ENCODE measurements around the gene NEMF. TPM values are rescaled to one million over a fixed set of nuclear protein-coding genes. Genes with fewer than 3 reads are reported as not detected.

Gene NEMF, protein sequence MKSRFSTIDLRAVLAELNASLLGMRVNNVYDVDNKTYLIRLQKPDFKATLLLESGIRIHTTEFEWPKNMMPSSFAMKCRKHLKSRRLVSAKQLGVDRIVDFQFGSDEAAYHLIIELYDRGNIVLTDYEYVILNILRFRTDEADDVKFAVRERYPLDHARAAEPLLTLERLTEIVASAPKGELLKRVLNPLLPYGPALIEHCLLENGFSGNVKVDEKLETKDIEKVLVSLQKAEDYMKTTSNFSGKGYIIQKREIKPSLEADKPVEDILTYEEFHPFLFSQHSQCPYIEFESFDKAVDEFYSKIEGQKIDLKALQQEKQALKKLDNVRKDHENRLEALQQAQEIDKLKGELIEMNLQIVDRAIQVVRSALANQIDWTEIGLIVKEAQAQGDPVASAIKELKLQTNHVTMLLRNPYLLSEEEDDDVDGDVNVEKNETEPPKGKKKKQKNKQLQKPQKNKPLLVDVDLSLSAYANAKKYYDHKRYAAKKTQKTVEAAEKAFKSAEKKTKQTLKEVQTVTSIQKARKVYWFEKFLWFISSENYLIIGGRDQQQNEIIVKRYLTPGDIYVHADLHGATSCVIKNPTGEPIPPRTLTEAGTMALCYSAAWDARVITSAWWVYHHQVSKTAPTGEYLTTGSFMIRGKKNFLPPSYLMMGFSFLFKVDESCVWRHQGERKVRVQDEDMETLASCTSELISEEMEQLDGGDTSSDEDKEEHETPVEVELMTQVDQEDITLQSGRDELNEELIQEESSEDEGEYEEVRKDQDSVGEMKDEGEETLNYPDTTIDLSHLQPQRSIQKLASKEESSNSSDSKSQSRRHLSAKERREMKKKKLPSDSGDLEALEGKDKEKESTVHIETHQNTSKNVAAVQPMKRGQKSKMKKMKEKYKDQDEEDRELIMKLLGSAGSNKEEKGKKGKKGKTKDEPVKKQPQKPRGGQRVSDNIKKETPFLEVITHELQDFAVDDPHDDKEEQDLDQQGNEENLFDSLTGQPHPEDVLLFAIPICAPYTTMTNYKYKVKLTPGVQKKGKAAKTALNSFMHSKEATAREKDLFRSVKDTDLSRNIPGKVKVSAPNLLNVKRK
- 12.2 and 19.7 TPM in 2 replicates for total RNA-seq

DNA sequence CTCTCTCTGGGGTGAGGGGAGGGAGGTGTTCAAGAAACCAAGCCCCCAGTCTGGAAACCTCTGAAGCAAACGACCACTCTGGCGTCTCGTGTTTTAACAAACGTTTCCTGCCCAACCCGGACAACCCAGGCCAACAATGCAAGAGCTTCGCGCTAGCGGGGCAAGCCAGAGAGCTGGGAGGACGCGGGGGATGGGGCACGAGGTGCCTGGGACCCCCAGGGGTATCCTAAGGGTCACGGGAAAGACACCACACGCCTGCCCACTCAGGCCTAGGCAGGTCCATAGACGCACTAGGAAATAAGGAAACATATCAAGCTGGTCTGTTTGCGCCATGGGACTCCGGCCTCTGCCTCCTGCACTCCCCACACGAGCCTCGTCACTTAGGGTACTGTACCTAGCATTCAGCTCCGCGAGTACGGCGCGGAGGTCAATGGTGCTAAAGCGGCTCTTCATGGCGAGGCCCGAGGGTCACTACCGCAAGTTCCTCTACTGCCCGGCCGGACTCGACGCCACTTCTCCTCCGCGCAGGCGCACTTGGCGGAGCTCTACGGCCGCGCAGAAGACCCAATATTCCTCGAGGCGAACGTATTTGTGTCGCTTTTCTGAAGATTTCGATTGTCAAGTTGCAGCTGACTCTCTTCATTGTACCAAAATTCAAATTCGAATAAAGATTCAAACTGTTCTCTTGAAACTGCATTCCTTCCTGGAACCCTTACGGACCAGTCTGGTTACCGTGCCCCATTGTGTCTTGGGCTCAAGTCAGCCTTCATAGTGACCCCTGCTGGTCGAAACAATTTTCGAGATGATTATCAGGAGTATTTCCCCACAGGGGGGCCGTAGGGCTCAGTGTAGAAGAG is at the start of gene NEMF:
NEMF (minus strand) TSS at position 488 of the 857 bp plus-strand sequence; CDS start at position 453, 35 bp downstream.

DNA sequence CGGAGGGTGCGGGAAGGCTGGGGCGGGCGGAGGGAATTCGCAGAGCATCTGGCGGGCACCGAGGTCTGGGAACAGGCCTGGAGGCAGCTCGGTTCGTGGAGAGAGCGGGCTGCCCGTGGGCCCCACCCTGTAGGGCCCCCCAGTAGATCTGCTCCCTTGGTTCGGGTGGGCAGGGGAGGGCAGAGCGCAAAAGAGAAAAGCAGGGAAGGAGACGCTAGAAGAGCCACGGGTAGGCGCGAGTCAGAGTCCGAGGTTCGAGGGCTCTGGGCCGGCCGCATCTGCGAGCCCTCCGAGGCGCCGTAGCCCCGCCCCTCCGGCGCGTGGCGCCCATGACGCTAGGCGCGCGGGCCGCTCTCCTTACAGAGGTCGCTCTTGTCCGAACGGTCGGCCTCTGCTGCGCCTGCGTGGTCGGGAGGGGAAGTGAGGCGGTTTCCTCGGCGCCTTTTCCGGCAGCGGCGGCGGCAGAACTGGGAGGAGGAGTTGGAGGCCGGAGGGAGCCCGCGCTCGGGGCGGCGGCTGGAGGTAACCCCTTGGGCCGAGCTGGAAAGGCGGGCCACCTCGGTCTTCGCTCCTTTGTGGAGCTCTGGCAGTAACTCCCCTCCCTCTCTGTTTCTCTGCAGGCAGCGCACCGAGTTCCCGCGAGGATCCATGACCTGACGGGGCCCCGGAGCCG is 40.2 kb upstream of the NEMF start, which contains the start of gene ARF6:
ARF6 (plus strand) TSS at position 447 of the 673 bp plus-strand sequence. CDS start 655 bp downstream, outside the sequence.

DNA sequence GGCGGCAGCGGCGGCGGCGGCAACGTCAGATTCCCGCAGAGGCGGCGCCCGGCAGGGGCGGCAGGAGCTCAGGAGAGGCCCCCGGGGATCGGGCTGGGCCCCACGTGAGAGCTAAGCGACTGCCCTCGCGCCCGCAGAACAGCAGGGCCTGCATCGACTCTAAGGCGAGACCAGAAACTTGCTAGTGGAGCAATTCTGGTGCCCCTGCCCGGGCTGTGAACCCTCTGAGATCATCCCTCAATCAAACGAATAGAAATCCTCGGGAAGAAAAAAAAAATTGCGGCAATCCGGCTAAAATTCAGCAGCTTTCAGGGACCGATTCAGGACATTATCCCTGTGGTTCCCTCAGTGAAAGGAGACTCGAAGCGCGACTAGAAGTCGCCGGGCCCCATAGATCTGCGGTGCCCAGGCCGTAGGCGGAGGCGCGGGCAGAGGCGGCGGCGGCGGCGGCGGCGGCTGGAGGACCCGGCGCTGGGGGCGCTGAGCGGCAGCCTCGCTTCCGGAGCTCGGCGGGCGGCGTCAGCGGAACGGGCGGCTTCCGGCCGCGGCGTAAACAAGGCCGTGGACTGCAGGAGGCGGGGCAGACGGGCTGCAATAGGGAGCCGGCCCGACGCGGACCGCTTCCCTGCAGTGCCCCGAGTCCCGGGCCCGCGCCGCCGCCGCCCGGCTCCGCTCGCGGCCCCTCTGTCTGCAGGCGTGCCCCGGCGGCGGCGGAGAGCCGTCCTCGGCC is 84.9 kb downstream of the NEMF start, which contains the start of gene KLHDC2:
KLHDC2 (plus strand) TSS at position 583 of the 730 bp plus-strand sequence. CDS start 316 bp downstream, outside the sequence.

Other genes with a start within 250 kb of the NEMF start
- 206 and 211 TPM in 2 replicates for gene RPL36AL, start 232.2 kb downstream of the NEMF start, total RNA-seq
- gene MGAT2, start 232.0 kb downstream of the NEMF start, total RNA-seq: 65.0 and 70.8 TPM in 2 replicates
- gene DNAAF2, start 217.5 kb downstream of the NEMF start, total RNA-seq: 8.2 and 10.1 TPM in 2 replicates
- gene POLE2, start 164.6 kb downstream of the NEMF start, total RNA-seq: 24.4 and 25.4 TPM in 2 replicates
- gene KLHDC1, start 159.7 kb downstream of the NEMF start, total RNA-seq: 0.30 and 1.2 TPM in 2 replicates
- 40.6 and 48.3 TPM in 2 replicates for gene KLHDC2, start 84.6 kb downstream of the NEMF start, total RNA-seq
- 63.7 and 65.1 TPM in 2 replicates for gene ARF6, start 40.3 kb upstream of the NEMF start, total RNA-seq